Activated CD8-positive, alpha-beta T cell treated with anti-CD3 and anti-CD28 coated beads for 36 hours (primary cell): ENCODE results near the gene CILP. TPM values are rescaled to one million over a fixed set of nuclear protein-coding genes. Genes with fewer than 3 reads are reported as not detected.

Experiments used
- ATAC-seq: fragments of 200-7000 bp; cut with Tn5 transposase; one replicate; pipeline ENCODE4 v1.10.0; 2021; ENCODE audit warnings: mild to moderate bottlenecking, moderate library complexity
- CTCF ChIA-PET: fragments of 350-600 bp; sonication (Branson Sonifier 250); formaldehyde crosslinking; loops from one replicate; lab custom pipeline; 2021; ENCODE audit warnings: antibody characterized with exemption; lab: Charles Lee
- POLR2A ChIA-PET: fragments of 350-600 bp; sonication (Branson Sonifier 250); formaldehyde crosslinking; loops from one replicate; lab custom pipeline; 2021; ENCODE audit warnings: antibody characterized with exemption; lab: Charles Lee
- DNase-seq: peaks from one replicate; pipeline ENCODE4 v3.0.0-alpha.2; 2020
- H3K27ac Mint-ChIP-seq: one replicate; pipeline ENCODE4 v1.8.0; 2021; ENCODE audit warnings: mild to moderate bottlenecking, mixed read lengths
- H3K27me3 Mint-ChIP-seq: one replicate; pipeline ENCODE4 v1.8.0; 2021; ENCODE audit warnings: mixed read lengths
- H3K36me3 Mint-ChIP-seq: one replicate; pipeline ENCODE4 v1.8.0; 2021; ENCODE audit warnings: low read depth, mixed read lengths
- H3K4me1 Mint-ChIP-seq: one replicate; pipeline ENCODE4 v1.8.0; 2021; ENCODE audit warnings: low read depth, mixed read lengths
- H3K4me3 Mint-ChIP-seq: one replicate; pipeline ENCODE4 v1.8.0; 2021; ENCODE audit warnings: mild to moderate bottlenecking, moderate library complexity, mixed read lengths
- H3K9me3 Mint-ChIP-seq: one replicate; pipeline ENCODE4 v1.8.0; 2021; ENCODE audit warnings: mixed read lengths
- CTCF ChIP-seq: fragments of 200-600 bp; IDR thresholded peaks from one replicate; pipeline ENCODE4 v1.8.0; 2022; ENCODE audit warnings: antibody characterized with exemption, mild to moderate bottlenecking
- intact Hi-C: fragments of 100-400 bp; cut with micrococcal nuclease; formaldehyde crosslinking; loops from one replicate; pipeline ENCODE4 v1.10.0; 2022
- total RNA-seq, 2 experiments: library from RNA; stranded (reverse); gene quantifications; one replicate each; pipeline ENCODE4 v1.2.3, GENCODE V29; 2021

CILP gene
- total RNA-seq, 2 experiments from 2014 or later, result not detected

- CTCF ChIA-PET, result interaction anchor here (0.6 to 2.9 kb wide), 2 partner anchors 64 to 330 kb away, joined by 3 to 10 read pairs; no protein-coding TSS in a partner anchor
- TF ChIP-seq CTCF, result no peak
- no peaks in the 10 kb centered on the region for H3K36me3 Mint-ChIP-seq
- H3K27me3 Mint-ChIP-seq, result no peaks in the 10 kb centered on the region
- ATAC-seq (no peak), DNase-seq (no peak)
- H3K27ac Mint-ChIP-seq, result no peak overlapping the region
- peaks cover 5% of the 10 kb centered on the region for H3K4me1 Mint-ChIP-seq
- intact Hi-C loops, result no loop called here
- POLR2A ChIA-PET, result interaction anchor here (1.5 kb wide), 1 partner anchor 78 kb away, joined by 5 read pairs; no protein-coding TSS in a partner anchor
- H3K4me3 Mint-ChIP-seq, result no peak overlapping the region
- no peaks in the 10 kb centered on the region for H3K9me3 Mint-ChIP-seq
Measured at GRCh38 chr15:65207280-65207840, 3.9 kb downstream of the CILP start.

GRCh38 chr15:65206750-65207149 lies 4.5 kb downstream of the CILP start:
- no peak for DNase-seq
- ATAC-seq, result no peak
- H3K9me3 Mint-ChIP-seq, result no peaks in the 10 kb centered on the region
- H3K27me3 Mint-ChIP-seq, result no peaks in the 10 kb centered on the region
- CTCF ChIA-PET, result interaction anchor here (2.9 kb wide), 1 partner anchor 64 kb away, joined by 10 read pairs; no protein-coding TSS in a partner anchor
- no peaks in the 10 kb centered on the region for H3K4me1 Mint-ChIP-seq
- POLR2A ChIA-PET, result no interaction called here
- intact Hi-C loops, result no loop called here
- H3K36me3 Mint-ChIP-seq, result no peaks in the 10 kb centered on the region
- no peak overlapping the region for H3K4me3 Mint-ChIP-seq
- no peak for TF ChIP-seq CTCF
- H3K27ac Mint-ChIP-seq, result no peak overlapping the region

- Mint-ChIP-seq H3K36me3 (no peaks in the 10 kb centered on the region), H3K4me1 (no peaks in the 10 kb centered on the region), H3K4me3 (no peak overlapping the region), H3K27me3 (no peaks in the 10 kb centered on the region), H3K27ac (no peak overlapping the region), H3K9me3 (no peaks in the 10 kb centered on the region)
- no peak for TF ChIP-seq CTCF
- ATAC-seq, result no peak
- no peak for DNase-seq
- intact Hi-C loops, result no loop called here
- ChIA-PET CTCF (no interaction called here), POLR2A (no interaction called here)
Measured at GRCh38 chr15:65204931-65205660, 6.2 kb downstream of the CILP start.

GRCh38 chr15:65204236-65204930 lies 6.9 kb downstream of the CILP start:
- intact Hi-C loops, result no loop called here

More at GRCh38 chr15:65204236-65204930, 6.9 kb downstream of the CILP start:
- no peaks in the 10 kb centered on the region for H3K4me1 Mint-ChIP-seq
- no peak overlapping the region for H3K27ac Mint-ChIP-seq
- CTCF ChIA-PET, result no interaction called here
- H3K36me3 Mint-ChIP-seq, result no peaks in the 10 kb centered on the region
- H3K4me3 Mint-ChIP-seq, result no peak overlapping the region
- no peak for ATAC-seq
- no peak for TF ChIP-seq CTCF
- POLR2A ChIA-PET, result no interaction called here
- no peaks in the 10 kb centered on the region for H3K9me3 Mint-ChIP-seq
- no peak for DNase-seq
- no peaks in the 10 kb centered on the region for H3K27me3 Mint-ChIP-seq
